HepG2 (cell line): ENCODE data around the gene ACER3.

Source experiments
- CREB1 ChIP-seq, 2 experiments: fragments of 450-650 bp in 1 of 2; IDR thresholded peaks; 2 replicates each; pipeline ENCODE4 v1.6.1; 2016 to 2017; ENCODE audit warnings: control low read depth in 1 of 2, mild to moderate bottlenecking in 1 of 2, missing compliant biosample characterization in 1 of 2, missing genetic modification characterization in 1 of 2
- NFKB2 ChIP-seq: sonication (generic); formaldehyde crosslinking; IDR thresholded peaks from 2 replicates; pipeline ENCODE4 v1.4.0; 2020; ENCODE audit warnings: missing genetic modification reagents, borderline replicate concordance
- ZNF790 ChIP-seq: sonication (generic); formaldehyde crosslinking; IDR thresholded peaks from 2 replicates; pipeline ENCODE4 v1.8.0; 2022; ENCODE audit warnings: missing genetic modification reagents, mild to moderate bottlenecking, borderline replicate concordance

DNA sequence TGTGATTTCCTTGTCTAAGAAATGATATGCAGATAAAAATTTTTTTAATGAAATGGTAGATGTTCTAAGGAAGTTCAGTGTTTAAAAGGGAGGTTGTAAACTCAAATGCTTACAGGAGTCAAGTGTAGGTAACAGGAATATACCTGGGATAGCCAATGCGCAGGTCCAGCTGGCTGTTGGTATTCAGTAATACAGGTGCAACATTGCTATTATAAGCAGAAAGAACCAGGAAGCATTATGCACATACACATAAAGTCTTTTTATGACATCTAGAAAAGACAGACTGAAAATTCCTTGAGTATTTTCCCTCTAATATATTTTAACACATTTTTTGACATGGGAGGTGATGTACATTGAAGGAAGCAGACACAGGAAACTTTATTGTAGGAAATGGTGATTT lies 129.9 kb downstream of the ACER3 start:
- TF ChIP-seq CREB1 (IDR thresholded peaks at IDR 0.05) (no peak), CREB1 (CRISPR knock-in tag; IDR thresholded peaks at IDR 0.05) (no peak), NFKB2 (CRISPR knock-in tag) (no peak), ZNF790 (CRISPR knock-in tag) (no peak)
